Brain microvascular endothelial cell (primary cell): Measurements from ENCODE around the gene SBNO2.
"Not testable (repeated sequence)": the region's sequence is repeated elsewhere in the genome, so short reads cannot be mapped to it uniquely, and the experiment has no call there.

ENCODE experiments used
- DNase-seq: peaks from one replicate; pipeline ENCODE4 v3.0.0-alpha.2; 2020
- H3K27ac ChIP-seq: fragments of 250-450 bp; sonication (Bioruptor Pico); 2 replicates; pipeline ENCODE4 v1.5.1; 2020; ENCODE audit warnings: mild to moderate bottlenecking, moderate library complexity
- H3K27me3 ChIP-seq: fragments of 250-450 bp; sonication (Bioruptor Pico); replicated peaks from 2 replicates; pipeline ENCODE4 v1.5.1; 2020; ENCODE audit warnings: mild to moderate bottlenecking
- H3K36me3 ChIP-seq: fragments of 250-450 bp; sonication (Bioruptor Pico); replicated peaks from 2 replicates; pipeline ENCODE4 v1.5.1; 2020; ENCODE audit warnings: mild to moderate bottlenecking
- H3K4me3 ChIP-seq: 2 replicates; pipeline ENCODE4 v1.5.1; 2011; ENCODE audit warnings: low read depth, mild to moderate bottlenecking, control low read depth, low read length, moderate library complexity
- CTCF ChIP-seq: IDR thresholded peaks from 2 replicates; pipeline ENCODE4 v1.5.1; 2011; ENCODE audit warnings: low read depth, mild to moderate bottlenecking, moderate library complexity, low read length, control low read depth, inconsistent platforms; ENCODE audit errors: missing control alignments
- in situ Hi-C: cut with HindIII; loops from 2 replicates; pipeline ENCODE4 v1.10.0; 2017; ENCODE audit warnings: low sequenced_read_pairs, low pct_ligation_motif_present

The SBNO2 gene

GRCh38 chr19:1206864-1207450 is 32.9 kb upstream of the SBNO2 start:
- H3K4me3 ChIP-seq, result peak overlapping the region; percentile 70
- peaks cover 3% of the 10 kb centered on the region for H3K36me3 ChIP-seq
- in situ Hi-C loops, result no loop called here
- no peak for TF ChIP-seq CTCF
- H3K27ac ChIP-seq, result peak overlapping the region; percentile 18
- no peak for DNase-seq
- no peaks in the 10 kb centered on the region for H3K27me3 ChIP-seq

- Histone ChIP-seq H3K36me3 (peaks cover 3% of the 10 kb centered on the region), H3K4me3 (peak overlapping the region; percentile 70), H3K27me3 (no peaks in the 10 kb centered on the region), H3K27ac (peak overlapping the region; percentile 28)
- no peak for TF ChIP-seq CTCF
- in situ Hi-C loops, result no loop called here
- no peak for DNase-seq
Observed at GRCh38 chr19:1206150-1206863, 32.2 kb upstream of the SBNO2 start.

- DNase-seq, result peak; percentile 96
- no peaks in the 10 kb centered on the region for H3K27me3 ChIP-seq
- in situ Hi-C loops, result no loop called here
- H3K4me3 ChIP-seq, result peak within 1 kb of the TSS; percentile 70
- H3K36me3 ChIP-seq, result peaks cover 3% of the 10 kb centered on the region
- no peak for TF ChIP-seq CTCF
- peak within 1 kb of the TSS; percentile 28 for H3K27ac ChIP-seq
Observed at GRCh38 chr19:1205114-1206099, 31.3 kb upstream of the SBNO2 start, which contains the start of gene STK11. Gene STK11 (plus strand): TSS chr19:1205778. CDS start chr19:1206914, 1,136 bp downstream.

- DNase-seq, H3K27ac ChIP-seq, H3K36me3 ChIP-seq, in situ Hi-C loops, H3K4me3 ChIP-seq, H3K27me3 ChIP-seq: not testable (repeated sequence)
Observed at GRCh38 chr19:1200614-1201013, 26.5 kb upstream of the SBNO2 start.

- Histone ChIP-seq H3K27ac (no peak overlapping the region), H3K4me3 (no peak overlapping the region), H3K36me3 (no peaks in the 10 kb centered on the region), H3K27me3 (no peaks in the 10 kb centered on the region)
- TF ChIP-seq CTCF, result no peak
- DNase-seq, result no peak
- in situ Hi-C loops, result no loop called here
Observed at GRCh38 chr19:1199531-1199930, 25.5 kb upstream of the SBNO2 start.

GRCh38 chr19:1189419-1189818 is 15.4 kb upstream of the SBNO2 start:
- no peak for TF ChIP-seq CTCF
- no peaks in the 10 kb centered on the region for H3K27me3 ChIP-seq
- no peak overlapping the region for H3K27ac ChIP-seq
- H3K36me3 ChIP-seq, result no peaks in the 10 kb centered on the region
- no peak overlapping the region for H3K4me3 ChIP-seq
- in situ Hi-C loops, result no loop called here
- no peak for DNase-seq
